GM19025 (cell line): ENCODE results near the gene GANAB.

Experiments used
- ATAC-seq: cut with Tn5 transposase; IDR thresholded peaks from one replicate; pipeline ENCODE4 v1.9.1; 2021; ENCODE audit warnings: mild to moderate bottlenecking, low read depth, moderate library complexity; ENCODE audit not compliant: unreplicated experiment

Gene GANAB

DNA sequence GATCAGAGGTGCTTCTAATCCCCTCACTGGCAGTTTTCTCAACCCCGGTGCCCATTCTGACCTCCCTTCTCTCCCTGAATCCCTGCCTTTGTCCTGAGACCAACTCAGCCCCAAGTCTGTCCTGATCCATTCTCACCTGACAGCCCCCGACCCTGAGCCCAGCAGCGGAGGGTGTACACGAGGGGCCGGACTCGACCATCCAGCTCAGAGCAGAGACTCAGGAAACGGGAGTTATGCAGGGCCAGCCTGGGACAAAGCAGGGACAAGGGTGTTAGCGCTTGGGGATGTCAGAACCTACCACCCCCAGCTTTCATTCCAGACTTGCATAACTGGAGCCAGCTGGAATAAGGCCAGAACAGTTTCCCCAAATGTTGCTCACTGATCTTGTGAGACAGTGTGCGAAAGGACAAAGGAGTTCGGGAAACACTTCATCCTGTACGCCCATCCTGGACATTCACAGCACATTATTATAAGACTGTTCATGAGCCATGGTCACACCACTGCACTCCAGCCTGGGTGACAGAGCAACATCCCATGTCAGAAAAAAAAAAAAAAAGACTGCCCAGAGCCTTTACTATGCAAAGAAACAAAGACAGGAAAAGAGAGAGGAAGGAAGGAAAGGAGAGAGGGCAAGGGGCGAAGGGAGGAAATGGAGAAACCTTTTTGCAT is 69.2 kb downstream of the GANAB start:
- no peak for ATAC-seq

DNA sequence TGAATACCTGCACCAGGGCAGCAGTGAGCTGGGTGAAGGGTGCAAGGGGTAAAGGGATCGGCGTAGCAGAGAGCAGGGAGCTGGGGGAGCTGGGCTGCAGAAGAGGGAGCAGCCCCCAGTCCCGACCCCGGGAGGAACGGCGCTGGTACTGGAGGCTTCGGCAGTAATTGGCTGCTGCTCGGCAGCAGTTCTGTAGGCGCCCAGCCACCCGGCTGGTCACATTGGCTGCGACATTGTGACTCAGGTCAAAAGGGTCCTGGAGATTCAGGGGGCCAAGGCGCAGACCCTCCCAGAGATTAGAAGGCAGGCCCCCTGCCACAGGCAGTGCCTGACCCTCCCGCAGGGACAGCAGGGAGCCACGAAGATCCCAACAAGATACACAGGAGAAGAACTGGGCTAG is 70.6 kb downstream of the GANAB start:
- ATAC-seq = no peak

DNA sequence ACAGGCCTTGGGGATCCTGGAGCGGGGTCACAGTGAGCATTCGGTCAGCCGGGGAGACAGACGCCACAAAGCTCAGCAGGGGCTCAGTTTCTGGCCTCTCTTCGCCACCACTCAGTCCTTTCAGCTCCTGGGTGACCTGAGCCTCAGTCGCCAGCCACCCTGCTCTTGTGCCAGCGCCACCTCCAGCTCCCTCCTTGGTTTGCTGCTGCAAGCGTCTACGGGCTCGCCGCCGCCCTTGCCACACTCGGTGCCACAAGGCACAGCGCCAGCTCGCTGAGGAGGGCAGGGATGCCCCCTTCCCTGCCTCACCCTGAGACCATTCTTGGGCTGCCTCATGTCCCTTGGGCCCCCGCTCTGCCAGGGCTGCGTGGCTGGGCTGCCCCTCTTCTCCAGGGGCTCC is 71.3 kb downstream of the GANAB start:
- ATAC-seq = no peak
